Measurements from ENCODE around the gene CYP2U1. TPM values are rescaled to one million over a fixed set of nuclear protein-coding genes. Genes with fewer than 3 reads are reported as not detected.
A peak's percentile ranks its signal among the peaks of the same experiment; 100 is the strongest.
"Not testable (repeated sequence)": the region's sequence is repeated elsewhere in the genome, so short reads cannot be mapped to it uniquely, and the experiment has no call there.

CYP2U1 gene
- total RNA-seq, result 7.4 and 7.7 TPM in 2 replicates

GRCh38 chr4:107930821-107931774 lies at the start of gene CYP2U1:
Gene CYP2U1, plus strand, starts transcription at chr4:107931549. Its CDS starts 95 bp downstream, at chr4:107931644.
- DNase-seq, result peak; percentile 85

DNA sequence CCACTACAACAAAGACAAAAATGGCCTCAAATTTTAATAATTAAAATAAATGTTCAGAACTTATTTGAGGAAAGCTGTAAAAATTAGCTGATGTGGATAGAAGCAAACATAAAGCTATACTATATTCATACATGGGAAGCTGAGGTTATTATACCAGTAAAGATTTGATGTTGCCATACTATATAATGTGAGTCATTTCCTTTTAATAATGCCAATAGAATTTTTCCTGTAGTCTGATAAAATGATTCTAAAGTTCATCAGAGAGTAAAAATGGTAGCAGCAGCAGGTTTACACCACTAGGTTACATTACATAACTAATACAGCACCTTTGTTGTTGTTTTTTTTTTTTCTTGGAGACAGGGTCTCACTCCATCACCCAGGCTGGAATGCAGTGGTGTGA lies 45.5 kb upstream of the CYP2U1 start:
- DNase-seq, result peak; percentile 15

GRCh38 chr4:107888237-107888636 lies 43.1 kb upstream of the CYP2U1 start:
- no peak for DNase-seq

- DNase-seq, result no peak
These were observed 40.6 kb upstream of the CYP2U1 start for GRCh38 chr4:107890779-107891178.

GRCh38 chr4:107891299-107891698 lies 40.0 kb upstream of the CYP2U1 start:
- no peak for DNase-seq

DNA sequence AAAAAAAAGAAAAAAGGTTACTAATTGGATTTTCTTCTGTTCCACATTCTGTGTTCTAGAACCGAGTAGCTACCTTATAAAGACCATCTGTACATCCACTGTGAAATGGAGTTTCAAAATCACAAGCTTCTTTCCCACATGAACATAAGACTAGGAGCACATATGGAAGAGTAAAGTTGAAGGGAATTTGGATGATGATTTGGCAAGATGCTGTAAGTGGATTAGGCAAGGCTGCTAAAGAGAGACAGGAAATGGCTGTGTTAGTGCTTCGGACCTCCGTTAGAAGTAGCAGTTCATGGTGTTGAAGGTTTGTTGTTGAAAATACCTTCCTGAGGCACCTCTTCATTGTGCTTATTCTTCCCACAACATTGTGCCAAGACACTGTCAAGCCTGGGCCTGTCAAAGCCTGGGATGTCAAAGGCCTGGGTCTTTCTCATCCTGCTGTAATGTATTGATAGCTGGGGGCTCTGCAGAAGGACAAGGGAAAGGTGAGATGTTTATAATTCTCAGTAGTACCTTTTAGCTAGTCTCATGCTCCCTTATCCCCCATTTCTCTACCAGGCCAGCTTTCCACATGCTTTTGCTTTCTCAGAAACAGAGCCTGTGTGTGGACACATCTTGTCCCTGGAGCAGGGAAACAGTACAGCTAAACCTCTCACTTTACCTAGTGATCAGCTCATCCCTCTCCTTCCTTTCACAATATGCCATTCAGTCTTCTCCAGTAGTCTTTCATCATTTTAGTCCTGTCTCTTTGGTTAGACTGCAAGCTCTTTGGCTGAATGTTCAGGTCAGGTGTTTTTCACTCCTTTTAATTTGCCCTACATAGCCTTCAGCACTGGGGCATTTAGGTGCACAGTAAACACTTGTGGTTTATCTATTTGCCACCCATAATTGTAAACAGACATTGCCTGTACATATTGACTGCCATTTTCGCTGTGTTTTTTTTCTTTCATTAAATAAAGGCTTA lies 37.9 kb upstream of the CYP2U1 start:
- DNase-seq, result peak; percentile 31

GRCh38 chr4:107894138-107894603 lies 37.2 kb upstream of the CYP2U1 start:
- DNase-seq, result no peak

DNA sequence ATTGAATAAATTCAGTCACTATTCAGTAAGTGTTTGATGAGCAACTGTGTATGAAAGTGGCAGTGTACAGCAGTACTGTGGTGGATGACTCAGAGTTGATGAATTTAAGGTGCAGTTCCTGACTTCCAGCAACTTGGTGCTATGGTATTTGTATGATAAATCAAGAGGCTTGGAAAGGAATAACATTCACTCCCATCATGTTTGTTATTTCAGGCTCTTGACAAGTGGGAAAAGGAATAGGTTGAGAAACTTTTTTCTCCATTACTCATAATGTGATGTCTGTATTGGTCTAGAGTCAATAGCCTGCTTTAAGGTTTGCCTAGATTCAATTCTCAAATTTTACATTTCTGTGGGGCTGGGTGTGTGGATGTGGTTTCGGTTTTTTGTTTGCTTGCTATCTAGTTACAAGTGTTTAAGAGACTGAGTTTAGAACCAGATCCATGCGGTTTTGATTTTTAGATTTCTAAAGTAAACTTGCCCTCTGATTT lies 35.1 kb upstream of the CYP2U1 start:
- DNase-seq, result peak; percentile 97

DNA sequence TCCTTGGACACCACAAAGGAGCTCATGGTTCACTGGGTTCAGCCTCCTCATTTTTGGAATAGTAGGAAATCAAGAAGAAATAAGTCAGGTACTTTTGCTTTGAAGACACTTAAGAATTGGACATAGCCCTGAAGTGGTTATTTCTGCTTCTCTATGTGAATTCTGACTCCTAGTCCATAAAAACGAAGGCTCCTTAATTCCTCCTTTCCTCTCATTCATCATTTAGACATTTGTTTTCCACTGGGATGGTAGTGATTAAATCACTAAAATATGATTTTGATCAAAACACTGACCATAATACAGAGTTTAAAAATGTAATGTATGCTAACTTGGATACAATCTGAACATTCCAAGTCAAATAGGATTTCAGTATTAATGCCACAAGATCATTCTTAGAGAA lies 34.7 kb upstream of the CYP2U1 start:
- no peak for DNase-seq

GRCh38 chr4:107897823-107898222 lies 33.5 kb upstream of the CYP2U1 start:
- peak; percentile 28 for DNase-seq

GRCh38 chr4:107900067-107900466 lies 31.3 kb upstream of the CYP2U1 start:
- DNase-seq, result no peak

DNA sequence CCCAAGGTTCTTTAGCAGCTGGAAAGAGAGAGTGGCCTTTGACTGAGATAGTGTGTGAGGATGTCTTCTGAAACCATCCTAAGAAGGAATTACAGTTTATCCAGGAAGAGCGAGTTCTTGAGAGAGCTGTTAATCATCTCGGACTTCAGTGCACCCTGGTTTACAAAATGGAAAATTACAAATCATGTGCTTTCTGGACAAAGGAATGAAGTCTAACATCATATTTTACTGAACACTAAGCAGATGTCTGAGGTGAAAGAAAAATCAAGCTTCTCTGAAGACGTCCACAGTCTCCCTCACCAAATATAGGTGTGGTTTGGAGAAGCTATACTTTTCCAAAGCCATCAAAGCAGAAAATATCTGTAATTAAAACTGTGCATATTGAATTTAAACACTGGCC lies 30.8 kb upstream of the CYP2U1 start:
- DNase-seq, result no peak

- no peak for DNase-seq
These were observed 30.0 kb upstream of the CYP2U1 start for GRCh38 chr4:107901213-107901934.

GRCh38 chr4:107902715-107903114 lies 28.6 kb upstream of the CYP2U1 start:
- DNase-seq, result no peak

DNA sequence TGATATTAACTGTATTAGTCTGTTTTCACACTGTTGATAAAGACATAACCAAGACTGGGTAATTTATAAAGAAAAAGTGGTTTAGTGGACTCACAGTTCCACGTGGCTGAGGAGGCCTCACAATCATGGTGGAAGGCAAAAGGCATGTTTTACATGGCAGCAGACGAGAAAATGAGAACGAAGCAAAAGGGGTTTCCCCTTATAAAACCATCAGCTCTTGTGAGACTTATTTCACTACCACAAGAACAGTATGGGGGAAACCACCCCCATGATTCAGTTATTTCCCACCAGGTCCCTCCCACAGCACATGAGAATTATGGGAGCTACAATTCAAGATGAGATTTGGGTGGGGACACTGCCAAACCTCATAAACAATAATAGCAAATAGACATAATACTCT lies 26.3 kb upstream of the CYP2U1 start:
- not testable (repeated sequence) for DNase-seq

GRCh38 chr4:107906458-107907100 lies 24.8 kb upstream of the CYP2U1 start:
- DNase-seq, result no peak

GRCh38 chr4:107908377-107908776 lies 23.0 kb upstream of the CYP2U1 start:
- no peak for DNase-seq

DNA sequence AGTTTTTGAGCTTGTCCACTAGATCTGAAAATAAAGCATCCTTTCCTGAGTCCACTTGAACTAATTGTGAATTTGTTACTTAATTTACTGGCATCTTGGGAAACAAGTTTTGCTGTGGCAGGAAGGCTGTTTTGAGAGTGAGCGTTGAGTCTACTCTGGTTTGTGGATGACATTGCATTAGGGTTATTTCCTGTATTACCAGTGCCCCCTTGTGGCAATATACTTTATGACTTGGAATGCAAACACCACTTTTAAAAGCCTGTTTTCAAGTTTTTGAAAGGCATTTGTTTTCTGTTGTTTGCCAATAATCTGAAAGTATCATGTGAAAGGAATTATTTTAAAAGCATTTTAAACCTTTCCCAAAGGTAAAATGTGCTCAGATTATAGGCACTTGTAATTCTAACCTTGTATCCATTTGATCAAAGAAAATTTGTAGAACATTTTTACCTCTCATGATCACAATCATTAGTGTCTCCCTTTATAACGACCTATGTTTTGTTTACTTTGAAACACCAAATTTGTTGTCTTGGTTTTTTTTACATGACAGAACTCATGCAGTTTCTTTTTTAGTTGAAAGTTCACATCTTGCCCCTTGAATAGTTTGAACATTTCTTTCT lies 18.0 kb upstream of the CYP2U1 start:
- peak; percentile 88 for DNase-seq

DNA sequence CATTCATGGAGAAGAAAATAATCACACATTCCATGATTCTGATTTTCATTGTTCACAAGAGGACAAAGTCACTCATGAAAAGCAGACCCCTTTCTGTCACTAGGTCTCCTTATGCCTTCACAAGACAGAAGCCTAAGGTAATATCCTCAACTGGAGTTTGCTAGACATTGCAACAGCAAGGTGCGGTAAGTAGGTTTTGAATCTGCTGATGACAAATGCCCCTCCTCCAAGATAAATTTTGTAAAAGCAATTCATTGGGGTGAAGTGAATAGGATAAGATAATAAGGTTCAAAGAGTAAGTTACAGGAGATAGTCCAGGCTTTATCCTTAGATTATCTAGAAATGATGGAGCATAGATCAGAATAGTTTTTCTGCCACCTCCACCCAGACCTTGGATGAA lies 16.1 kb upstream of the CYP2U1 start:
- DNase-seq, result no peak

GRCh38 chr4:107916623-107917022 lies 14.7 kb upstream of the CYP2U1 start:
- no peak for DNase-seq

DNA sequence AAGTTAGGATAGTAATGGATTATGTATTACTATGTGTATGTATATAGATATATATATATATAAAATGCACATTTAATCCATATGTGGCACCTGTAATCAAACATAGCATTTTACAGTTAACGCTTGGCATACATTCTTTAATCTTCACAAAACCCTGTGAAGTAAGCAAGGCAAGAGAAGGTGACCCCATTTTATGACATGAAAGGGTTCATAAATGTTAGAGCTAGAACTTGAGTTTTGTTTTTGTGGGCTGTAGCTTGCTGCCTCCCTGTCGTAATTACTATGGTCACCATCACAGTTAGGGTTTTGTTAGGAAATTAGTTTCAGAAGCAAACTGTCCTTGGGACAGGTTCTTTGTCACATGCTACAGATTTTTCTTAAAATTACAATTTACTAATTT lies 13.8 kb upstream of the CYP2U1 start:
- DNase-seq, result no peak
